ENCODE results near the gene RNF151. TPM values are rescaled to one million over a fixed set of nuclear protein-coding genes. Genes with fewer than 3 reads are reported as not detected.
A peak's percentile ranks its signal among the peaks of the same experiment; 100 is the strongest.

The RNF151 gene
- total and polyA plus RNA-seq, 2 of the 13 experiments (the other 11 are each of a cell fraction or from before 2014, with no cell fraction given) = not detected

GRCh38 chr16:2009791-2010510 is 43.3 kb downstream of the RNF151 start, which contains the start of gene ZNF598 (continued):
- peak; percentile 69; the same call in 1 of the 2 replicates for TF ChIP-seq NFKB2 (CRISPR knock-in tag; IDR thresholded peaks at IDR 0.05; ENCODE audit: borderline replicate concordance)
- TF ChIP-seq ZNF605 (CRISPR knock-in tag; IDR thresholded peaks at IDR 0.05) = peak; percentile 76
- peak; percentile 94 for TF ChIP-seq YEATS4 (CRISPR knock-in tag; IDR thresholded peaks at IDR 0.05; ENCODE audit: borderline replicate concordance)
- no peak for TF ChIP-seq ZNF800 (CRISPR knock-in tag; IDR thresholded peaks at IDR 0.05)
- TF ChIP-seq ZNF317 (CRISPR knock-in tag; IDR thresholded peaks at IDR 0.05) = no peak
- no peak for TF ChIP-seq SP1 (IDR thresholded peaks at IDR 0.05)
- TF ChIP-seq SP1 (CRISPR knock-in tag; IDR thresholded peaks at IDR 0.05) = peak; percentile 73
- peak; percentile 77 for TF ChIP-seq ZC3H13 (CRISPR knock-in tag; IDR thresholded peaks at IDR 0.05)
- no peak; the same call in 1 of the 2 replicates for TF ChIP-seq NCOA2 (CRISPR knock-in tag; IDR thresholded peaks at IDR 0.05)
- TF ChIP-seq HMG20B (CRISPR knock-in tag; conservative IDR thresholded peaks at IDR 0.05) = no peak
- no peak for TF ChIP-seq MED13 (CRISPR knock-in tag; IDR thresholded peaks at IDR 0.05)
- TF ChIP-seq RNF219 (CRISPR knock-in tag; IDR thresholded peaks at IDR 0.05) = no peak
- TF ChIP-seq ZNF549 (CRISPR knock-in tag; IDR thresholded peaks at IDR 0.05) = no peak
- no peak for TF ChIP-seq RFX1 (IDR thresholded peaks at IDR 0.05)
- TF ChIP-seq ZNF354B (CRISPR knock-in tag; IDR thresholded peaks at IDR 0.05) = no peak
- no peak for TF ChIP-seq SSRP1 (CRISPR knock-in tag; IDR thresholded peaks at IDR 0.05)
- no peak for TF ChIP-seq ZNF101 (CRISPR knock-in tag; IDR thresholded peaks at IDR 0.05; ENCODE audit: borderline replicate concordance, low read depth)
- TF ChIP-seq MAF1 (CRISPR knock-in tag; IDR thresholded peaks at IDR 0.05; ENCODE audit: borderline replicate concordance) = no peak
- no peak for TF ChIP-seq REXO4 (CRISPR knock-in tag; IDR thresholded peaks at IDR 0.05; ENCODE audit: borderline replicate concordance)
- TF ChIP-seq MAFF (IDR thresholded peaks at IDR 0.05; ENCODE audit: low read depth, low read length) = no peak
- no peak for TF ChIP-seq ZNF713 (CRISPR knock-in tag; IDR thresholded peaks at IDR 0.05)
- TF ChIP-seq HNRNPK (IDR thresholded peaks at IDR 0.05; ENCODE audit: low read depth, low read length, poor library complexity, severe bottlenecking) = no peak
- TF ChIP-seq SYNCRIP (IDR thresholded peaks at IDR 0.05; ENCODE audit: insufficient read depth, low read depth, low read length) = no peak
- TF ChIP-seq SATB2 (CRISPR knock-in tag; IDR thresholded peaks at IDR 0.05) = no peak

Data from HepG2 (cell line).